GM18907 (cell line): ENCODE data around the gene BBX.

Source experiments
- ATAC-seq: cut with Tn5 transposase; IDR thresholded peaks from one replicate; pipeline ENCODE4 v1.9.1; 2021; ENCODE audit warnings: mild to moderate bottlenecking, moderate library complexity; ENCODE audit not compliant: unreplicated experiment

BBX gene

GRCh38 chr3:107737914-107738313 lies 215.2 kb downstream of the BBX start:
- ATAC-seq, result no peak

- ATAC-seq, result no peak
These were observed 215.9 kb downstream of the BBX start for GRCh38 chr3:107738486-107739183.

GRCh38 chr3:107739227-107739626 lies 216.5 kb downstream of the BBX start:
- no peak for ATAC-seq

GRCh38 chr3:107740992-107741896 lies 218.5 kb downstream of the BBX start:
- no peak for ATAC-seq

- ATAC-seq, result no peak
These were observed 222.6 kb downstream of the BBX start for GRCh38 chr3:107745354-107745753.

- no peak for ATAC-seq
These were observed 229.6 kb downstream of the BBX start for GRCh38 chr3:107752202-107752990.

- ATAC-seq, result peak; percentile 48
These were observed 230.7 kb downstream of the BBX start for GRCh38 chr3:107753494-107753893.

- no peak for ATAC-seq
These were observed 231.2 kb downstream of the BBX start for GRCh38 chr3:107753976-107754375.

GRCh38 chr3:107756649-107757048 lies 233.9 kb downstream of the BBX start:
- ATAC-seq, result no peak

- no peak for ATAC-seq
These were observed 234.4 kb downstream of the BBX start for GRCh38 chr3:107757140-107757539.

- no peak for ATAC-seq
These were observed 237.4 kb downstream of the BBX start for GRCh38 chr3:107760144-107760543.

- ATAC-seq, result no peak
These were observed 238.6 kb downstream of the BBX start for GRCh38 chr3:107761391-107761790.

- ATAC-seq, result no peak
These were observed 242.8 kb downstream of the BBX start for GRCh38 chr3:107765524-107765923.

- ATAC-seq, result no peak
These were observed 245.3 kb downstream of the BBX start for GRCh38 chr3:107767897-107768605.

- ATAC-seq, result no peak
These were observed 247.1 kb downstream of the BBX start for GRCh38 chr3:107769882-107770281.

- no peak for ATAC-seq
These were observed 249.3 kb downstream of the BBX start for GRCh38 chr3:107772016-107772415.

GRCh38 chr3:107775974-107776373 lies 253.2 kb downstream of the BBX start:
- ATAC-seq, result no peak

- no peak for ATAC-seq
These were observed 258.5 kb downstream of the BBX start for GRCh38 chr3:107781253-107781652.

GRCh38 chr3:107782054-107782453 lies 259.3 kb downstream of the BBX start:
- ATAC-seq, result no peak

GRCh38 chr3:107790612-107791011 lies 267.9 kb downstream of the BBX start:
- no peak for ATAC-seq

- no peak for ATAC-seq
These were observed 268.3 kb downstream of the BBX start for GRCh38 chr3:107791027-107791426.
